Globus pallidus (tissue), 1 donor: ENCODE data around the gene TFAP2A.

Experiments
- DNase-seq: peaks from one replicate; pipeline ENCODE4 v3.0.0-alpha.2; 2015; ENCODE audit warnings: low spot score

The TFAP2A gene

DNA sequence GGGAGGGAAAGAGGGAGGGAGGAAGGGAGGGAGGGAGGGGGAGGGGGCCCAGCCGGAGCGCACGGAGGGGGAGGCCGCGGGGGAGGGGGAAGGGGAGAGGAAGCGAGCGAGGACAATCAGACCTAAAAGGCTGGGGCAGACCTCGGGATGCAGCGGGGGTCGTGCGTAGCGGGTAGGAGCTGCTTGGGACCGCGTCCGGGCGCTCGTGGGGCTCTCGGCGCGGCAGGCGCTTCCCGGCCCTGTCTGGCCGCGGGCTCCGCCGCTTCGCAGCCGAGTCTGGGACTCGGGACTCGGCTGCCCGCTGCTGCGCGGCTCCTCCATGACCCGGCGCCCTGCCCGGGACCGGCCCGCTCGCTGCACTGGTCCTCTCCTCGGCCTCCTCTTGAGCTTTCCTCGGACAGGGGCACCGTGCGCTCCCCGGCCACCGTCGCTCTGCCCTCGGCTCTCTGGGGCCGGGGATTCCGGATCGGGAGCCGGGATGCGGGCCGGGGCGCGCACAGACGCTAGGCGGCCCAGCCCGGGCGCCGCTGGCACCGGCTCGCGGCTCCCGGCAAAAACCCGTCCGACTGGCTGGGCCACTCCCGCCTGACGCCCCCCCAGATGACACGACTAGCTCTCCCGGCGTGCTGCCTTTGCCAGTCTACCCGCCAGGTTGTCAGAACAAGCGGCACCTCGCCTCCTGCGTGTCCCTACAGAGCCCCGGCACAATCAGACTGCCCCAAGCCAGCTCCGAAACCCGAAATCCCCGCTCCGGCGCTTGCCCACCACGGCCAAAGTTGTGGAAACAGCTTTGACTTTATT, 2.2 kb downstream of the TFAP2A start:
- no peak for DNase-seq

- peak; percentile 44 for DNase-seq
Measured at GRCh38 chr6:10411971-10412460, 2.9 kb downstream of the TFAP2A start.

DNA sequence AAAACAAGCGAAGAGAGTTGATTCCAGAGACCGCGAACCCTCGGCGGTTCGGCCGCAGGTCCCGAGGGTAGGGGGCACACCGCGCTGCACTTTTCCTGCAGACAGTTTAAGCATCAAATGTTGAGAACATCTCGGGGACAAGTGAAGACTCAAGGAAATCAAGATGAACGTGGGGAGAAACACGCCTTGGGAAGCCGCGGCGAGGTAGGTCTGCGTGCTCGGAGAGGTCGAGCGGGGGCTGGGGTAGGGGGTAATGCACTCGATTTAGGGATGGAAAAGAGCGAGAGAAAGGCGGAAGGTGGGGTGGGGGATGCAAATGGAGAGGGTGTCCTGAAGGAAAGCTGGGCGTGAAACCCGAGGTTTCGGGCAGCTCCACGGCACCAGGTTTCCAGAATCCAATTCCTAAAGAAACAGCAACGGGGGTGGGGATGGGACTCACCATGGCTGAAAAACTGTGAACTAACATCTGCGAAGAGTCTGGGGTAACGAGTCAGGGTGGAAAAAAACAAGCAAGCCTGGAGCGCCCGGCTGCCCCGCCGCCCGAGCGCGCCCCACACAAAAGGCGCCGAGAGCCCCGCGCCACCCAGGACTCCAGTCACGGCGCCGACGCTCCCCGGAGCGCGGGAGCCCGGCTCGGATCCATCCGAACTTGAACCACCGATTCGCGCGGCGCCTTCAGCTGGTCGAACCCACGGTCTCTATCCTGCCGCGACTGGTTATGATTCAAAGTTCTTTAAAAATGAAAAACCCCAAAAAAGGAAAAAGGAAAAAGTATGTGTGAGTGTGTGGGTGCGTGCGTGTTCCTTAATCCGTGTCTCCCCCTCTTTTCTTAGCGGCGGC, 3.5 kb downstream of the TFAP2A start:
- no peak for DNase-seq

DNA sequence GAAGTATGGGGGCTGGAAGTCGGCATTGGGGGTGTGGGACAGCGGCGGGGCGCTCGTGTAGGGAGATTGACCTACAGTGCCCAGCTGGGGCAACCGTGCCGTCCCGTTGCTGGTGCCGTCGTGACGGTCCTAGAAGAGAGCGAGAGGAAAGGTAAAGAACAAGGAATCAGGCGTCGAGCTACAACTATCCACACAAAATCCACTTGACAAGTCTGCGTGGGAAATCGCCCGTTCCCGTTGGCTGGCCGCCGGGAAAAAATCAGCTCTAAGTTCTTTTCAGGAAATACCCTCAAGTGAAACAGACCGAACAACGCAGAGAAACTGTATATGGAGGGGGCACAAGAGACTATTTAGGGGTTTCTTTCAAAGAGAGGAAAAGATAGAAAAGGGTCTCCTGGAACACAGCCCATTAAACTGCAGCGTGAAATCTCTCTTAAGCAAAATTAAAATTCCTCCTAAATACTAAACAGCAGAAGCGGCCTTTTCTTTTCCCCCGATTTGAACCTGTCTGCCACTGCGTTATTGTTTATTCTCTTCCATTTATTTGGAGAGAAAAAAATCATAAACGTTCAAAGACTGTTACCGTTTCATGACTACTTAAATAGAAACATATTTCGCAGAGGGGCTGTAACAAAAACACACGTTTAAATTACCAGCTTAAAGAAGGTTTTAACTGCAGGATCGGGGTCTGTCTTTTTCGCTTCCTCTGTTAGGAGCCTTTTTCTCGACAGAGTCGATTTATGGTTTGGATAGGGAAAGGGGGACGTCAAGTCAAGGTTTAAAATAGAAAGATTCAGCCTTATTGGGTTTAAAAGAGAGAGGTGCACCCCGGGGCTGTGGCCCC, 4.4 kb downstream of the TFAP2A start:
- no peak for DNase-seq

DNA sequence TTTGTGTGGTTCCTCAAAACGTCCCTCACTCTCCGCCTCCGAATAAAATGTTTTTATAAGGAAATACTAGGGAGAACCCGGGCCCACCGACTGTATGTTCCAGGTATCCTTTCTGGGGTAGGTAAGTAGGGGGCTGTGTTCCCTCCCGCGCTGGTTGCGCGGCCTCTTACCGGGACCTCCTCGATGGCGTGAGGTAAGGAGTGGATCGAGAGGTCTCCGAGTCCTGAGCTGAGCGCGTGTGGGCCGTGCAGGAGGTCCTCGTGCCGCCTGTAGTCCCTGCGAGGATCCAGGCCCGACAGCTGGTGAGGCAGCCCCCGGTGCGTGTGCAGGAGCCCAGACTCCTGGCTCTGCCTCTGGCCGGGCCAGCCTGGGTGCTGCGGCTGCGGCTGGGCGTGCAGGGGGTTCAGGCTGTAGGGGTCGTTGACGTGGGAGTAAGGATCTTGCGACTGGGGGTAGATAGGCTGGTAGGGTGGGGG, 5.1 kb downstream of the TFAP2A start:
- no peak for DNase-seq

- no peak for DNase-seq
Measured at GRCh38 chr6:10409233-10409721, 5.6 kb downstream of the TFAP2A start.

DNA sequence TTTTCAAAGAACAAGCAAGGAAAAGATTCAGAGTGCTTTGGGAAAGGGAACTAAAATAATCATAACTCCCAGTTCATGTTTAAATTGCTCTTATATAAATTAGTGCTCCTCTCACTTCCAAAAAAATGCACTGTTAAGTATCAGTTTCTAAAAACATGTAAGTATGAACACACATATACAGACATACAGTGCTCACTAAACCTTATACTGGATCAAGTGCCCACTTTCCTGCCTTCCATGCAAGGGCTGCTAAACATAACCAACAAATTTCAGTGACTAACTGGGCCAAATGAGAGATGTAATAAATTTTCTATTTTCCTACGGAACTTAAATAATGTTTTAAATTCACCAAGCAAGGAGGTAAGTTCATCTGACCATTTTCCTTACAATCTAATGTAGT, 6.4 kb downstream of the TFAP2A start:
- DNase-seq = no peak

DNA sequence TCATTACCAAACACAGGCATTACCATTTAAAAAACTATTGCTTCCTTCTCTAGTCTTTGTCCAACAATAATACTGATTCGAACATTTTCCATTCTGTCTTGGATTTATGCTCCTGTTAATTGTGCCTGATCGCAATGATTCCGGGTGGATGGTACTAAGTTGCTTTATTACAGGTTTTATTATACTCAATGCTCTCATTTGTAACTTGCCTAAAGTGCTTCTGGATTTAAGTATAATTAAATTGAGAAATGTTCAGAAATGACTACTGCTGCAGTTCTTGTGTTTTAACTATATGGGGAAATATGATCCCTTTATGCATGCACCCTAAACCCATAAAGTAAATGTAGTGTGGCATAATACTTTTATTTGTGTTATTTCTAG, 7.2 kb downstream of the TFAP2A start:
- no peak for DNase-seq

- no peak for DNase-seq
Measured at GRCh38 chr6:10407018-10407673, 7.7 kb downstream of the TFAP2A start.

- no peak for DNase-seq
Measured at GRCh38 chr6:10406556-10406955, 8.3 kb downstream of the TFAP2A start.

- DNase-seq = no peak
Measured at GRCh38 chr6:10405513-10405900, 9.4 kb downstream of the TFAP2A start.

DNA sequence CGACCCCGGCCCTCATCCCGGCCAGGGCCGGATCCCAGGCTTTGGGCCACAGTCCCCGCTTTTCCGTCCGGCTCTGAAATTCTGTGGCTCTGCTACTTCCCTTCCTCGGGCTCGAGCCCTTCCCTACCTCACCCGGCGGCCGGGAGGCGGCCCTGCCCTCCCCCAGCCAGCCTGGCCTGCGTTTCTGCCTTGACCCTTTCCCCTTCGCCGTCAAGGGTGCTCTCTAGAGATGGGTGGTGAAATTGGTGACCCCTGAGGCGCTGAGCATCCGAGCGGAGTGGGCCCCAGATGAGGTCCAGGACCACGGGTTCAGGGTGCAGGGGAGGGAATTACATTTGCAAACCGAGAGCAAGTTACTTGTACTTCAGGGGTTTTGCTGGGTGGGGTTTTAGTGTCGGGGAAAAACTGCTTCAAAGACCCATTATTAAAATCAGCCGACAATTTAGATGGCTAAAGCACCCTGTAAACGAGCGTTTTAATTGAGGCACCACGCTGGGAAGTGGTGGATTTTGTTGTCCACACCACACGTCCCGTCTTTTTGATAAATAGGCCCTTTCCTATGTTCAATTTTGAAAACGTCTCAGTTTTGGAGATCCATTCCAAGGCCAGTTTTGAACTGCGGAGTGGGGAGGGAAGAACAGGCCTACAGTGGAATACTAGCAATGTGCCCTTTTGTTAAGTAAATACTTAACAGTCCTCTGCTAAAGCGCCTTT, 9.9 kb downstream of the TFAP2A start:
- no peak for DNase-seq

GRCh38 chr6:10404107-10404798, 10.6 kb downstream of the TFAP2A start:
- DNase-seq = peak; percentile 88

GRCh38 chr6:10403385-10404106, 11.3 kb downstream of the TFAP2A start:
- no peak for DNase-seq

DNA sequence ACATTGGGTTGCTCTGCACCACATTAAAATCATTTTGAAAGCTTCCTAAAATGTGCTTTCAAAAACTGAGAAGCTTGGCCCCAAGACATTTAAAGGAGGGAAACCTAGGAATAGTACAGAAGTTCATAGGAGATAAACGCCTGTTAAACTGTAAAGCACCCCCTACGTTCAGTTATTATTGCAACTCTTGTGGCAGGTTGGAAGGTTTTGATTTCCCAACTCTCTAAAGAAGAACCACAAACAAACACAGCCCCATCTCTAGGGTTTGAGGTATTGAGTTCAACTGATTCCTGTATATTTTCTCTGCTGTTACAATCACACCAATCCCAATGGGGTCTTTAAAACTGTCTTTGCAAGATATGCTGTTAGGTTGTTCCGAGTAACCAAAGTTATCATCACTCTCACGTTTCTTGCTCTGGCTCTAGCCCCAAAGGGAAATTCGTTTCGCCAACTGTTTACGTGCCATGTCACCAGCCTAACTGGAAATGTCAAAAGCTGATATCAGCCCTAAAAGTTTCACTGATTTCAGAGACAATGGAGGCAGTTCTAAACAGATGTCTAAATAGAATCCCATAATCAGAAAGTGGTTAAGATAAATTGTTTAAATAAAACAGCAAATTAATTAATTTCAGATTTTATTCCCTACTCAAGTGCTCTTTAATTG, 12.1 kb downstream of the TFAP2A start:
- no peak for DNase-seq

GRCh38 chr6:10401632-10402223, 13.1 kb downstream of the TFAP2A start:
- DNase-seq = no peak

- DNase-seq = no peak
Measured at GRCh38 chr6:10401004-10401536, 13.8 kb downstream of the TFAP2A start.

DNA sequence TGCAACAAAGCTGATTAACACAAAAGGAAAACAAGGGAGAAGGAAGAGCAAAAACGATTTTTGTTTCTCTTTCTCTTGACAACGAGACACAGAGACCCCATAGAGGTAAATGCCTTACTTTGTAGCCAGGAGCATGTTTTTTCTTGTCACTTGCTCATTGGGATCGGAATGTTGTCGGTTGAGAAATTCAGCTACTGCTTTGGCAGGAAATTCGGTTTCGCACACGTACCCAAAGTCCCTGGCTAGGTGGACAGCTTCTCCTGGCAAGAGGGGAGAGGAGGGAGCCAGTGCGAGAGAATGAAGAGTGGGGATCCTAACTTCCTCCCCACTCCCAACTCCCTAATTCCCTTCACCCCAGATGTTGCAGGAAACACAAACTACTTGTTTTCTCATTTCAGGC, 14.5 kb downstream of the TFAP2A start:
- DNase-seq = no peak
